Measurements from ENCODE around the gene NXPH3. TPM values are rescaled to one million over a fixed set of nuclear protein-coding genes. Genes with fewer than 3 reads are reported as not detected.

Gene NXPH3
- total RNA-seq, 2 donors from 2014 or later = not detected

DNA sequence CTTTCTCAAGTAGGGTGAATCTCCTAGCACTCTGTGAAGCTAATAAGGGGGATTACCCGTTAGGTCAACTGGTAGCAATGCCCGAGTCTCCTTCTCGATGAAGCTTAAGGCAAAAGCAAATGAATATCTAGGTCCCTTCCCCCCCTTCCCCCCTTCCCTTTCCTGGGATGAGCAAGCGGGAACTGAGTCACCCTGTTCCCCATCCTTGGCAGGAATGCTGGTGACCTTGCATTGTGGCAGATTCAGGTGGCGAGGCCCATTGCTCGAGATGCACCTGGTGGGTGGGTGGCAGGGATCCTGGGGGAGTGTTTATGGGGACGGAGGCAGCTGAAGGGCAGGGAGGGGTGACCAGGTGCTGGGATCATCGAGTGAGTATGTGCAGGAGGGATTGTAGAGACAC, 7.1 kb downstream of the NXPH3 start:
- no peaks in the 10 kb centered on the region for H3K9me3 ChIP-seq (ENCODE audit: control insufficient read depth, low read length, poor library complexity, severe bottlenecking)
- DNase-seq (no peak), ATAC-seq (no peak)
- no peak overlapping the region for H3K4me3 Mint-ChIP-seq
- peaks cover 13% of the 10 kb centered on the region for H3K27me3 Mint-ChIP-seq
- no peak overlapping the region for H3K27ac Mint-ChIP-seq
- peaks cover 2% of the 10 kb centered on the region for H3K4me1 Mint-ChIP-seq
- H3K36me3 Mint-ChIP-seq (ENCODE audit: low read depth) = no peaks in the 10 kb centered on the region

DNA sequence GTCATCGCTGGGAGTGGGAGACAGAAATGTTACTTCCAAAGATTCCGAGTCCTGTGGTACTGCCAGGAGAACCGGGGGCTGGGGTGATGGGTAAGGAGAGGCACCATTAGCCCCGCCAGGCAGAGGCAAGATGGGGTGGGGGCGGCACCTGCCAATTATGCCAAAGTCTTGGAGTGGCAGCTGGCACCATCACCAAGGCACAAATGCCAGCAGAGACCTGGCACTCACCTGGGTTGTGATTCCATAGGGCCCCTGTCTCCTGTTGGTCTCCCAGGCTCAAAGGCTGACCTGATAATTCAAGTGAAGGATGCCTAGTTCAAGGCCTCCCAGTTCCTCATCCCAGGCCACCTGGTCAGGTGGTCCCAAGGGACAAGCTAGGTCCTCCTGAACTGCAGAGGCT, 7.6 kb downstream of the NXPH3 start:
- ATAC-seq (no peak), DNase-seq (no peak)
- no peak overlapping the region for H3K4me3 Mint-ChIP-seq
- H3K36me3 Mint-ChIP-seq (ENCODE audit: low read depth) = no peaks in the 10 kb centered on the region
- no peaks in the 10 kb centered on the region for H3K9me3 ChIP-seq (ENCODE audit: control insufficient read depth, low read length, poor library complexity, severe bottlenecking)
- H3K4me1 Mint-ChIP-seq = peaks cover 2% of the 10 kb centered on the region
- H3K27ac Mint-ChIP-seq = no peak overlapping the region
- H3K27me3 Mint-ChIP-seq = peaks cover 9% of the 10 kb centered on the region

DNA sequence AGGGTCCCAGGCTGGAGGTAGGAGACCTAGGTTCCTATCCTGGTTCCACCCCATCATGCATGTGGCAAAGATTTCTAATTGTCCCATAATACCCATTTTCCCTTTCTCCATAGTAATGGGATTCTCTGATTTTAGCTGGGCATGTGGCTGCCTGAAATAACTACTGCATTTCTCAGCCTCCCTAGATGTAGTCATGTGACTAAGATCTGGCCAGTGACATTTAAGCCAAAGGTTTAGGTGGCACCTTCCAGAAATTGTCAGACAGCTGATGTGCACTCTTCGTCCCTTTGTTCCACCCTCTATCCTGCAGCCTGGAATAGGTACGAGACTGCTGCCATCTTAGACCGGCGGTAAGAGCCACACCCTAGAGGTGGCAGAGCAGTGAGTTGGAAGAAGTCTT, 8.2 kb downstream of the NXPH3 start:
- ATAC-seq (no peak), DNase-seq (no peak)
- Mint-ChIP-seq H3K27me3 (peaks cover 2% of the 10 kb centered on the region), H3K27ac (no peak overlapping the region), H3K36me3 (ENCODE audit: low read depth) (no peaks in the 10 kb centered on the region), H3K4me3 (no peak overlapping the region), H3K4me1 (peaks cover 5% of the 10 kb centered on the region)
- no peaks in the 10 kb centered on the region for H3K9me3 ChIP-seq (ENCODE audit: control insufficient read depth, low read length, poor library complexity, severe bottlenecking)

DNA sequence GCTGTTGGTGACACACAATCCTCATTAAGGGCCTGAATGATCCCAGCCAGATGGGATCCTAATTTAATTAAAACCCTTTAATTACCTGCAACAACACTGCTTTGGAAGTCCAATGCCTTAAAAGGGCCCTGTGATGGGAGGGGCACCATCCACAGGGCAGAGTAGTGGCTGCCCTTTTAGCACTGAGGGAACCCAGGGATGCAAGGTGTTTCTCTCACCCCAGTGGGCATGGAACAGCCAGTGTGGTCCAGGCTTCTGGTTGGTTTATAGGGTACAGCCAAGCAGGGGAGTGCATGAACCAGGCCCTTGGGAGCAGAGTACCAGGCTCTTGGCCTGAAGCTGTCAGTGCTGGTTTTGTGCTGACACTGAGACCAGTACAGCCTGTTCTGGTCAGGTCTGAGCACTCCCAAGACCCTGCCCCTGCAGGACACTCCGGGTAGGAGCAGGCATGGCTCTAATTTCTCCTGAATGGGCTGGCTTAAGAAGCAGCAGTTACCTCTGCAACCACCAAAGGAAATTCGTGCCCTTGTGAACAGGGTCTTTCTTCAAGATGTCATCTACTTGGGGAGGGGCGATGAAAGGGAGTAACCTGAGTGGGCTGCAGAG, 9.9 kb downstream of the NXPH3 start:
- Mint-ChIP-seq H3K4me3 (no peak overlapping the region), H3K27ac (no peak overlapping the region), H3K27me3 (no peaks in the 10 kb centered on the region), H3K4me1 (peaks cover 14% of the 10 kb centered on the region), H3K36me3 (ENCODE audit: low read depth) (no peaks in the 10 kb centered on the region)
- no peaks in the 10 kb centered on the region for H3K9me3 ChIP-seq (ENCODE audit: control insufficient read depth, low read length, poor library complexity, severe bottlenecking)
- DNase-seq (no peak), ATAC-seq (no peak)

DNA sequence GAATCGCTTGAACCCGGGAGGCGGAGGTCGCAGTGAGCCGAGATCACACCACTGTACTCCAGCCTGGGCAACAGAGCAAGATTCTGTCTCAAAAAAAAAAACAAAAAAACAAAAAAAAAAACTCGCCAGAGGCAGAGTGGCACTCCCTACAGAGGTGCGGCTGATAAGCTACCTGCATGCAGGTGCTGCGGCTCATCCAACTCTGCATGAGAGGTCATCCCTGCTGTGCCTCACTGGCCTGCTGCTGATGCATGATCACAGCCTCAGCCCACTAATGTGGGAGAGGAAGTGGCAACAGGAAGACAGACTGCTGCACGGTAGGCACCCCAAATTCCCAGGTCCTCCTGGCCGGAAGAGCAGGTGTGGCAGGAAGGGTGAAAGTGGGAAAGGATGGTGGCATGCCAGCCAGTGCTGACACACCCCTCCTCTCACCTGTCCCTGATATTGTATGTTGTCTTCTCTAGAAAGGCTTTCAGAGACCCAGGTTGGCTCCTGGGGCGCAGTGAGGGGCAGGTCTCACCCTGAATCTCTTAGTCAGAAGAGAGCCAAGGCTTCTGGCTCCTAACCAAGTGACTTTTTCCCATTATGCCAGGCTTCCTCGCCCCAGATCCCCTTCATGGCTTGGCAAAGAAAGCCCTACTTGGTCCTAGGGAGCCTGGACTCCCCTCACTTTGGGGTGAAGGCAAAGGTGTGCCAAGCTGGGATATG, 11.8 kb downstream of the NXPH3 start:
- H3K36me3 Mint-ChIP-seq (ENCODE audit: low read depth) = peaks cover 11% of the 10 kb centered on the region
- no peak overlapping the region for H3K4me3 Mint-ChIP-seq
- H3K27ac Mint-ChIP-seq = no peak overlapping the region
- H3K9me3 ChIP-seq (ENCODE audit: control insufficient read depth, low read length, poor library complexity, severe bottlenecking) = no peaks in the 10 kb centered on the region
- DNase-seq = no peak
- peaks cover 20% of the 10 kb centered on the region for H3K4me1 Mint-ChIP-seq
- H3K27me3 Mint-ChIP-seq = no peaks in the 10 kb centered on the region
- no peak for ATAC-seq

DNA sequence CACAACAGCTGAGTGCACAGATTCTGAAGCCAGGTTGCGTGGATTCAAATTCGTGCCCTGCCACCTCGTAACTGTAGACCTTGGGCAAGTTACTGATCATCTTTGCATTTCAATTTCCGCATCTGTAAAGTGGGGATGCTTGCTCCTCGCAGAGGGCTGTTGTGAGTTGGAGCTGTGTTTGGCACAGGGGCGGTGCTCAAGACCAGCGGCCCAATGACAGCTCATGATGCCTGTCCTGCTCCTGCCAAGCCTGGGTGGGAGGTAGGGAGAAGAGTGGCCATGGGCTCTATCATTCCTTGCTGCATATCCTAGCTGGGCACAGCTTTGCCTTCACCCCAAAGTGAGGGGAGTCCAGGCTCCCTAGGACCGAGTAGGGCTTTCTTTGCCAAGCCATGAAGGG, 12.6 kb downstream of the NXPH3 start:
- Mint-ChIP-seq H3K36me3 (ENCODE audit: low read depth) (peaks cover 11% of the 10 kb centered on the region), H3K4me1 (peaks cover 20% of the 10 kb centered on the region), H3K27ac (no peak overlapping the region), H3K27me3 (no peaks in the 10 kb centered on the region), H3K4me3 (no peak overlapping the region)
- DNase-seq = no peak
- ATAC-seq = no peak
- H3K9me3 ChIP-seq (ENCODE audit: control insufficient read depth, low read length, poor library complexity, severe bottlenecking) = no peaks in the 10 kb centered on the region

DNA sequence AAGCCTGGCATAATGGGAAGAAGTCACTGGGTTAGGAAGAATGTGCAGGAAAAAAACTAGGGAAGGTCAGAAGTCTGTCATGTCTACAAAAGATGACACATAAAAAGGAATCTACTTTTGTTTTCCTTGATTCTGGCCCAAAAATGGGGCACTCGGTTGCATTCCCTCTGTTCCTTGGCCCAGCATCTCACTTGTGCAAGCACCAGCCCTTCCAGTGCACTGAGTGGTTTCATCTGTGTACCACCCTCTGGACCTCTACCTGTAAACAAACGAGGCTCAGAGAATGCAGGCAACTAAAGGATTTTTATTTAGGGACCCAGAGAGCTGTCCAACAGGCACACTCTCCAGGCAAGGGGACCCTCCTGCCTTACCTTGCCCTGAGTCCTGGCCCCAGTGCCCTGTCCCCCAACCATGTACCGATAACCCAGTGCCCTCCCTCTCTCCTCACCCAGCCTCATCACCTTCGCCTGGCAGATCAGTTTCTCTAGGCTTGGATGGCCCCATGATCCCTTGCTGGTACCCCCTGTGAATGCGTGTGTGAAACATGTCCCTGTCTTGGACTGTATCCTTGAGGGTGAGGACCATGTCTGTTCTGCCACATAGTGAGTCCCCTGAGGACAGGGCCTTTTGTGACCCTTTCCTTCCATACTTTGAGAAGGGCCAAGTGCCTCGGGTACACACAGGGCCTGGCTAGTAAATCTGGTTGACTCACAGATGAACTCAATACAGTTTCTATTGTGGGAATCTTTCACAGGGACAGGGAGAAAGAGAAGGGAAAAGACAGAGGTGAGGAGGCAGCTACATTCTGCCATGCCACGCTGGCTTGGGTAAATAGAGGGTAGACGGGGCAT, 13.3 kb downstream of the NXPH3 start:
- Mint-ChIP-seq H3K4me3 (no peak overlapping the region), H3K27ac (no peak overlapping the region), H3K27me3 (no peaks in the 10 kb centered on the region), H3K4me1 (peaks cover 20% of the 10 kb centered on the region), H3K36me3 (ENCODE audit: low read depth) (peaks cover 11% of the 10 kb centered on the region)
- no peaks in the 10 kb centered on the region for H3K9me3 ChIP-seq (ENCODE audit: control insufficient read depth, low read length, poor library complexity, severe bottlenecking)
- ATAC-seq (no peak), DNase-seq (no peak)

DNA sequence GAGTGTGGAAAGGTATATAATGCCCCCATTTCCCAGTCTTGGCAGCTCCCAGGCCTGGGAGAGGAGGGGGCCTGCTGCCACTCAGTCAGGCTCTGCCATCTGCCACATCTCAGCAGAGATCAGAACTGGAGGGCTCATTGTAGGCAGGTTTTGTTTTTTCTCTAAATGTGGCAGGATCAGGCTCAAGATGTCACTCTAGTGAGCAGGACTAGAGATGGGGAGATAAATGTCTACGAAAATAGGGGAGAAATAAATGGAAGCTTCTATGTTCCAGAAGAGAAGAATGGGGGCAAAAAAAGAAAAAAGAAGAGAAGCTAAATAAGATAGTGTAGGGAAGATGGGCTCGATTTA, 13.9 kb downstream of the NXPH3 start:
- peaks cover 11% of the 10 kb centered on the region for H3K36me3 Mint-ChIP-seq (ENCODE audit: low read depth)
- no peak overlapping the region for H3K4me3 Mint-ChIP-seq
- ATAC-seq (no peak), DNase-seq (no peak)
- no peaks in the 10 kb centered on the region for H3K27me3 Mint-ChIP-seq
- no peak overlapping the region for H3K27ac Mint-ChIP-seq
- no peaks in the 10 kb centered on the region for H3K9me3 ChIP-seq (ENCODE audit: control insufficient read depth, low read length, poor library complexity, severe bottlenecking)
- H3K4me1 Mint-ChIP-seq = peaks cover 20% of the 10 kb centered on the region

DNA sequence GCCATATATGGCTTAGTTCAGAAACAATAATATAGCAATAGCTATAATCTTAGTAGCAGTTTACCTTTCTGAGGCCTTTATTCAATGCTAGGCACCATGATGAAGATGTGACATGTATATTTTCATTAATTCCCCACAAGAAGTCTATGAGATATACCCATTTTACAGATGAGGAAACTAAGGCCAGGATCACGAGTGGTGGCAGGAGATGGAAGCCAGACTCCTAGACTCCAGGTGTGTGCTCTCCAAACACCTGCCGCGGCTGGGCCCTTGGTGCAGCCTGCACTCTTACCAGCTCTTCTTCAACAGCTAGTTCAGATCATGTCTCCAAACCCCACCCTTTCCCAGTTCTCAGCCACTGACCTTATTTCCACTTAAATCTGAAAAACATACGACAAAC, 15.2 kb downstream of the NXPH3 start:
- ATAC-seq (no peak), DNase-seq (no peak)
- H3K4me1 Mint-ChIP-seq = peaks cover 20% of the 10 kb centered on the region
- no peaks in the 10 kb centered on the region for H3K27me3 Mint-ChIP-seq
- peak overlapping the region; percentile 76 for H3K27ac Mint-ChIP-seq
- peaks cover 11% of the 10 kb centered on the region for H3K36me3 Mint-ChIP-seq (ENCODE audit: low read depth)
- H3K4me3 Mint-ChIP-seq = no peak overlapping the region
- H3K9me3 ChIP-seq (ENCODE audit: control insufficient read depth, low read length, poor library complexity, severe bottlenecking) = no peaks in the 10 kb centered on the region

DNA sequence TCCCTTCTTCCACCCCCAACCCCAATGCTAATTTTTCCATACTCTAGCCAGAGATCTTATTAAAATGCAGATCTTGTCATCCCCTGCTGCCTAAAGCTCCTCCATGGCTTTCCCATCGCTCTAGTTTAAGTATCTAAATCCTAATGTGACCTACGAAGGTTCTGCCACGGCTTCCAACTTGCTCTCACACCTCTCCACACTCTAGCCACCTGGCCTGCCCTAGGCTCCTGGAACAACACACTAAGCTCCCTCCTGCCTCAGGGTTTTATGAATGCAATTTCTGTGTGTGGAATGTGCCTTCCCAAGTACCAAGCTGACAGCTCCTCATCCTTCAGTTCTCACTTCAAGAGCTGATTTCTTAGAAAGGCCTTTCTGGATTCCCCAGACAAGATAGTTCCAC, 16.6 kb downstream of the NXPH3 start:
- H3K9me3 ChIP-seq (ENCODE audit: control insufficient read depth, low read length, poor library complexity, severe bottlenecking) = no peaks in the 10 kb centered on the region
- Mint-ChIP-seq H3K4me3 (no peak overlapping the region), H3K4me1 (peaks cover 21% of the 10 kb centered on the region), H3K27me3 (no peaks in the 10 kb centered on the region), H3K36me3 (ENCODE audit: low read depth) (peaks cover 14% of the 10 kb centered on the region), H3K27ac (peak overlapping the region; percentile 76)
- ATAC-seq = no peak
- DNase-seq = no peak

DNA sequence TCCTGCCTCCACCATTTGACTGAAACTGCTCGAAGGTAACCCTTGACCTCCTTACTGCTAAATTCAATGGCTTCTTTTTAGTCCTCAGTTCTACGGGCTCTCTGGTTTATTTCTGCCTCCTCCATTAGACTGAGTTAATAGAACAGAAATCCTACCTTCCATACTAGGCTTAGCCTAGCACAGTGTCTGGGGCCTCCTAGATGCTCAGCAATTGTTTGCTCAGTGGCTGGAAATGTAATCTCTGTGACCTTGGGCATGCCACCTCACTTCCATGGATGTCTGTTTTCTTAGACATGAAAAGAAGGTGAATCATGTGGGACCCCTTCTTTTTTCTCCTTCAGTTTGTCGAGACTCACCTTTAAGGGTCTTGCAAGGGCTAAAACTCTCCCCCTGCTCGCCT, 19.7 kb downstream of the NXPH3 start:
- Mint-ChIP-seq H3K4me3 (no peak overlapping the region), H3K27me3 (no peaks in the 10 kb centered on the region), H3K36me3 (ENCODE audit: low read depth) (peaks cover 14% of the 10 kb centered on the region), H3K27ac (no peak overlapping the region), H3K4me1 (peaks cover 9% of the 10 kb centered on the region)
- no peak for ATAC-seq
- no peaks in the 10 kb centered on the region for H3K9me3 ChIP-seq (ENCODE audit: control insufficient read depth, low read length, poor library complexity, severe bottlenecking)
- DNase-seq = no peak

DNA sequence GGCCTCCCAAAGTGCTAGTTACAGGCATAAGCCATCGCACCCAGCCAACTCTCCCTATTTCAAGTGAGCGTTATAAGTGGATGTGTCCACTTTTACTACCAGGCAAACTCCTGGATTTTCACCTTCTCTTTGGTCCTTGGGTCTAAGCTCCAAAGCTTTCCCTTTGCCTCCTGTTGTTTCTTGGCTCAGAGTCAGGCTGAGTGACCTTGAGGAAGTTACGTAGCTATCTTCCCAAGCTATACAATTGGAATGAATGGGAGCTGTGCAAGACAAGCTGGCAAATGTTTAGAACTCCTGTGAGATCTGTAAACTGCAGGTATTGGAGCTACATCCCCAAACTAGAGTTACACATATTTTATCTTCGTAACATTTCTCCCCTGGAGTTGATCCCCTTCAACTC, 20.3 kb downstream of the NXPH3 start:
- DNase-seq (no peak), ATAC-seq (no peak)
- H3K36me3 Mint-ChIP-seq (ENCODE audit: low read depth) = peaks cover 13% of the 10 kb centered on the region
- H3K4me3 Mint-ChIP-seq = no peak overlapping the region
- H3K27me3 Mint-ChIP-seq = no peaks in the 10 kb centered on the region
- peaks cover 9% of the 10 kb centered on the region for H3K4me1 Mint-ChIP-seq
- H3K9me3 ChIP-seq (ENCODE audit: control insufficient read depth, low read length, poor library complexity, severe bottlenecking) = no peaks in the 10 kb centered on the region
- no peak overlapping the region for H3K27ac Mint-ChIP-seq

DNA sequence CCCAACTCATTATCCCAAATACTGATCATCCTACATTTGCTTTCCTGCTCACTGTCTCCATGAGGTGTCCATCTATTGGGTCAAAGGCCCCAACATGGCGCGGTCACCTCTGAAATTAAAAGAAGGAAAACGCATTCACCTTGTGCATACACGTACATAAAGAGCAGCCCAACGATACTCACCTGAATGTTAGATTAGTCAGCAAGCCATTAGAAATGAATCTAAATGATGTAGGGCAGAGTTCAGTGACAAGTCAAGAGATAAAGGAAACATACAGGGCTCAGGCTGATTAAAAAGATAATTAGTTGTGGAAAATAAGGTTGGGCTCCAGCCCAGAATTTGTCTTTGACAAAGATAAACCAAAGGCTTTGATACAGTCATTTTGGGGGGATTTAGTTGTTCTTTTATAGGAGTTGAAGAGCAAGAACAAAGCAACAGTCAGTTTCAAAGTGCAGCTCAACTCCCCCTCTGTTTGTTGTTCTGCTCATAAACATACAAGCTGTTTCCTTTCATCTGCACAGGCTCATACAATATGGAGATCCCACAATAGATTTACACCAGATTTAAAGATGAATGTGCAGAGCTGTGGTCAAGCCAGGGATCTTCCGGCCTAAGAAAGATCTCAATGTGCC, 21.1 kb downstream of the NXPH3 start:
- H3K27ac Mint-ChIP-seq = no peak overlapping the region
- H3K36me3 Mint-ChIP-seq (ENCODE audit: low read depth) = peaks cover 10% of the 10 kb centered on the region
- peaks cover 9% of the 10 kb centered on the region for H3K4me1 Mint-ChIP-seq

More for the DNA sequence above, 21.1 kb downstream of the NXPH3 start:
- DNase-seq (no peak), ATAC-seq (no peak)
- no peaks in the 10 kb centered on the region for H3K27me3 Mint-ChIP-seq
- H3K9me3 ChIP-seq (ENCODE audit: control insufficient read depth, low read length, poor library complexity, severe bottlenecking) = no peaks in the 10 kb centered on the region
- H3K4me3 Mint-ChIP-seq = no peak overlapping the region

Measured in T-helper 17 cell (primary cell).